Measurements from ENCODE around the gene ASPM.

The ASPM gene

GRCh38 chr1:197152662-197153061 is 6.2 kb upstream of the ASPM start:
- Histone ChIP-seq H3K27me3 (ENCODE audit: insufficient read depth, insufficient read length) (no peaks in the 10 kb centered on the region), H3K9ac (ENCODE audit: insufficient read length, low read depth) (no peak overlapping the region), H3K9me3 (ENCODE audit: insufficient read depth, low read length) (no peaks in the 10 kb centered on the region), H3K36me3 (ENCODE audit: insufficient read depth, insufficient read length, low read length) (no peaks in the 10 kb centered on the region), H3K4me1 (ENCODE audit: insufficient read depth, insufficient read length) (no peaks in the 10 kb centered on the region), H3K4me3 (ENCODE audit: insufficient read length, low read depth) (no peak overlapping the region)
- DNase-seq (ENCODE audit: low read depth, low spot score) = no peak
- TF ChIP-seq ZNF274 (IDR thresholded peaks at IDR 0.05; ENCODE audit: low read depth, low read length) (no peak), SUZ12 (IDR thresholded peaks at IDR 0.05; ENCODE audit: extremely low read depth, insufficient read depth, insufficient read length) (no peak), YY1 (IDR thresholded peaks at IDR 0.05; ENCODE audit: insufficient read depth, insufficient read length) (no peak)

DNA sequence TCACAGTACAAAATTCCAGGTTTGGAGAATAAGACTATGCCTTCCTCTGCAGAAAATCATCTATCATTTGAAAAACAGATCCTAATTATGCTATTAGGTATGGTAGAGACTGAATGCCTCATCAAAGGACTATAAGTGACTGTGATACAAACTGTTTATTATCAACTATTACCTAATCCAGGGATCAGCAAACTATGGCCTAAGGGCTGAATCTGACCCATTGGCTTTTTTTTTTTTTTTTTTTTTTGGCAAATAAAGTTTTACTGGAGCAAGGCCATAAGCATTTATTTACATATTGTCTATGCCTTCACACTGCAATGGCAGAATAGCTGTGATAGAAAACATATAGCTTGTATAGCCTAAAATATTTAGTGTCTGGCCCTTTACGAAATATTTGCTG is 4.7 kb upstream of the ASPM start:
- DNase-seq (ENCODE audit: low read depth, low spot score) = no peak
- no peak for TF ChIP-seq ZNF274 (IDR thresholded peaks at IDR 0.05; ENCODE audit: low read depth, low read length)
- TF ChIP-seq YY1 (IDR thresholded peaks at IDR 0.05; ENCODE audit: insufficient read depth, insufficient read length) = no peak
- no peak for TF ChIP-seq SUZ12 (IDR thresholded peaks at IDR 0.05; ENCODE audit: extremely low read depth, insufficient read depth, insufficient read length)
- Histone ChIP-seq H3K9me3 (ENCODE audit: insufficient read depth, low read length) (no peaks in the 10 kb centered on the region), H3K36me3 (ENCODE audit: insufficient read depth, insufficient read length, low read length) (no peaks in the 10 kb centered on the region), H3K27me3 (ENCODE audit: insufficient read depth, insufficient read length) (no peaks in the 10 kb centered on the region), H3K9ac (ENCODE audit: insufficient read length, low read depth) (no peak overlapping the region), H3K4me3 (ENCODE audit: insufficient read length, low read depth) (no peak overlapping the region), H3K4me1 (ENCODE audit: insufficient read depth, insufficient read length) (no peaks in the 10 kb centered on the region)

DNA sequence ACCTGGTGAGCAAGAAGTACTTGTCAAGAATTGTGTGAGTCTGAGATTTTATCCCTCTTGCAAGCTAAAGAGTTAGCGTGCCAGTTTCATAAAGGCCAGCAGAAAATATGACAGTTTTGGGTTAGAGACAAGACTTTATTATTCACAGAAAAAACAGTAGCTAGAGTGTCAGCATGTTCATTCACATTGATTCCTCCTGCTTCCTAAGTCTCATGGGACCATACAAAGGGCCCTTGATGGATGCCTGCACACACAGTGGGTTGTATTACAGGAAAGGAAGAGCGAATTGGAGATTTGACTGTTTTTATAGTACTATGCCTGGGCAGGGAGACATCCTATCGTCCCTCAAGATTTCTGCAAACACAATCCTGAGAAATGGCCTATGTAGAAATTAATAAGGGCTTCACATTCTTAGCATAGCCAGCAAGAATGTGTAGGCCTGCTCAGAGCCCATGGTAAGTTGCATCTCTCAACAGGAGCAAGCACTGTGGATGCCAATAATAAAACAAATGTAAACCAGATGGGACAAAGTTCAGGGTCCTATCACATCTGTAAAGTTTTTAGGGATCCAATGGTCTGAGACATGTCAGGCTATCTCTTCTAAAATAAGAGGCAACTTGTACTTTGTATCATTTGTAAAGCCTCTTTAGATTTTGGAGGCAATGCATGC is 4.0 kb upstream of the ASPM start:
- no peaks in the 10 kb centered on the region for H3K27me3 ChIP-seq (ENCODE audit: insufficient read depth, insufficient read length)
- no peaks in the 10 kb centered on the region for H3K4me1 ChIP-seq (ENCODE audit: insufficient read depth, insufficient read length)
- TF ChIP-seq SUZ12 (IDR thresholded peaks at IDR 0.05; ENCODE audit: extremely low read depth, insufficient read depth, insufficient read length) = no peak
- no peak for TF ChIP-seq ZNF274 (IDR thresholded peaks at IDR 0.05; ENCODE audit: low read depth, low read length)
- no peak for TF ChIP-seq YY1 (IDR thresholded peaks at IDR 0.05; ENCODE audit: insufficient read depth, insufficient read length)
- no peak overlapping the region for H3K4me3 ChIP-seq (ENCODE audit: insufficient read length, low read depth)
- H3K9ac ChIP-seq (ENCODE audit: insufficient read length, low read depth) = no peak overlapping the region
- H3K36me3 ChIP-seq (ENCODE audit: insufficient read depth, insufficient read length, low read length) = no peaks in the 10 kb centered on the region
- no peaks in the 10 kb centered on the region for H3K9me3 ChIP-seq (ENCODE audit: insufficient read depth, low read length)
- no peak for DNase-seq (ENCODE audit: low read depth, low spot score)

DNA sequence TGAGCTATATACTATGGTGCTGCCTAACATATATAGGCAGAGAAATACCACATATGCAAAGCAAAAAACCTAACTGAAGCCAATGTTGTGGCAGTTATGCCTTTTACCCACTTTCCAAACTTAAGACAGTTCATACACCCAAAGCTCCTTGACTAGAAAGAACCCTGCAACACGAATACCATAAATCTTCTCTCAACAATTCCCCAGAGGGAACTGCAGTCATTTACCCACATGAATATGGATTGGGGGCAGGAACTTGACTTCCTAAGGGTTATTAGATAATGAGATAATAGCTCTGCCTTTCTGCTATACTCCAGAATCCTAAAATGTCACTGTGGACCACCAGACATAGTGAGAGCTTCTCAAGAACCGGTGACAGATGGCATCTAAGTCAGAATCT is 2.9 kb upstream of the ASPM start:
- H3K27me3 ChIP-seq (ENCODE audit: insufficient read depth, insufficient read length) = no peaks in the 10 kb centered on the region
- H3K9ac ChIP-seq (ENCODE audit: insufficient read length, low read depth) = no peak overlapping the region
- peaks cover 3% of the 10 kb centered on the region for H3K36me3 ChIP-seq (ENCODE audit: insufficient read depth, insufficient read length, low read length)
- H3K4me1 ChIP-seq (ENCODE audit: insufficient read depth, insufficient read length) = no peaks in the 10 kb centered on the region
- no peak for TF ChIP-seq SUZ12 (IDR thresholded peaks at IDR 0.05; ENCODE audit: extremely low read depth, insufficient read depth, insufficient read length)
- TF ChIP-seq ZNF274 (IDR thresholded peaks at IDR 0.05; ENCODE audit: low read depth, low read length) = no peak
- no peak for TF ChIP-seq YY1 (IDR thresholded peaks at IDR 0.05; ENCODE audit: insufficient read depth, insufficient read length)
- no peaks in the 10 kb centered on the region for H3K9me3 ChIP-seq (ENCODE audit: insufficient read depth, low read length)
- no peak for DNase-seq (ENCODE audit: low read depth, low spot score)
- no peak overlapping the region for H3K4me3 ChIP-seq (ENCODE audit: insufficient read length, low read depth)

DNA sequence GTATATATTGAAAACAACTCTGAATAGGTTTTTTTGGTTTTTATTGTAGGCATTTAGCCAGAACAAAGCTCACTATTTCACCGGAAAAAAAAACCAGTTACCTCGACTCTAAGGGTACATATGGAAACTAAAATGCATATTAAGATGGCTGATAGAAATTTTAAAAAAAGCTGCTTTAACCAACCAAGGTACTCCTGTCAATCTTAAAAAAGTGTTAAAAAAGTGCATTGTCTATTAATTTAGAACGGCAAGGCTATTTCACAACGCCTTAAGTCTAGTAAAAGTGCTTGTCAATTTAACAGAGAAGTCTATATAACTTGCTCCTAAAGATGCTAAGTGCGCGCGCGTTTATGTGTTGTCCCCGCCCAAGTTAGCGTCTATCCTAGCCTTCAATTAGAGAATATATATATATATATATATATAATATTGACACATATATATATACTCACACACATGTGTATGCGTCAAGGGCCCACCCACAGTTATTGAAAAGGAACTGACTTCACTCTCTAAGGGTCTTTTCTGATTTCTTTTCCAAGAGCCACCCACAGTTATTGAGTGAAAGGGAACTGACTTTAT is 934 bp downstream of the ASPM start:
- TF ChIP-seq ZNF274 (IDR thresholded peaks at IDR 0.05; ENCODE audit: low read depth, low read length) = no peak
- no peak for TF ChIP-seq SUZ12 (IDR thresholded peaks at IDR 0.05; ENCODE audit: extremely low read depth, insufficient read depth, insufficient read length)
- TF ChIP-seq YY1 (IDR thresholded peaks at IDR 0.05; ENCODE audit: insufficient read depth, insufficient read length) = no peak
- peaks cover 33% of the 10 kb centered on the region for H3K36me3 ChIP-seq (ENCODE audit: insufficient read depth, insufficient read length, low read length)
- H3K4me3 ChIP-seq (ENCODE audit: insufficient read length, low read depth) = peak overlapping the region; percentile 94
- H3K4me1 ChIP-seq (ENCODE audit: insufficient read depth, insufficient read length) = no peaks in the 10 kb centered on the region
- peak overlapping the region; percentile 95 for H3K9ac ChIP-seq (ENCODE audit: insufficient read length, low read depth)
- DNase-seq (ENCODE audit: low read depth, low spot score) = no peak
- H3K9me3 ChIP-seq (ENCODE audit: insufficient read depth, low read length) = no peaks in the 10 kb centered on the region
- no peaks in the 10 kb centered on the region for H3K27me3 ChIP-seq (ENCODE audit: insufficient read depth, insufficient read length)

- no peaks in the 10 kb centered on the region for H3K9me3 ChIP-seq (ENCODE audit: insufficient read depth, low read length)
- H3K4me1 ChIP-seq (ENCODE audit: insufficient read depth, insufficient read length) = no peaks in the 10 kb centered on the region
- no peaks in the 10 kb centered on the region for H3K27me3 ChIP-seq (ENCODE audit: insufficient read depth, insufficient read length)
- peak overlapping the region; percentile 12 for H3K9ac ChIP-seq (ENCODE audit: insufficient read length, low read depth)
- TF ChIP-seq SUZ12 (IDR thresholded peaks at IDR 0.05; ENCODE audit: extremely low read depth, insufficient read depth, insufficient read length) (no peak), ZNF274 (IDR thresholded peaks at IDR 0.05; ENCODE audit: low read depth, low read length) (no peak), YY1 (IDR thresholded peaks at IDR 0.05; ENCODE audit: insufficient read depth, insufficient read length) (no peak)
- DNase-seq (ENCODE audit: low read depth, low spot score) = no peak
- H3K4me3 ChIP-seq (ENCODE audit: insufficient read length, low read depth) = peak overlapping the region; percentile 94
- peaks cover 40% of the 10 kb centered on the region for H3K36me3 ChIP-seq (ENCODE audit: insufficient read depth, insufficient read length, low read length)
Observed at GRCh38 chr1:197144570-197145325, 1.7 kb downstream of the ASPM start.

GRCh38 chr1:197143276-197143675 is 3.2 kb downstream of the ASPM start:
- no peaks in the 10 kb centered on the region for H3K27me3 ChIP-seq (ENCODE audit: insufficient read depth, insufficient read length)
- peaks cover 55% of the 10 kb centered on the region for H3K36me3 ChIP-seq (ENCODE audit: insufficient read depth, insufficient read length, low read length)
- no peaks in the 10 kb centered on the region for H3K4me1 ChIP-seq (ENCODE audit: insufficient read depth, insufficient read length)
- no peak for TF ChIP-seq SUZ12 (IDR thresholded peaks at IDR 0.05; ENCODE audit: extremely low read depth, insufficient read depth, insufficient read length)
- TF ChIP-seq ZNF274 (IDR thresholded peaks at IDR 0.05; ENCODE audit: low read depth, low read length) = no peak
- TF ChIP-seq YY1 (IDR thresholded peaks at IDR 0.05; ENCODE audit: insufficient read depth, insufficient read length) = no peak
- H3K9ac ChIP-seq (ENCODE audit: insufficient read length, low read depth) = no peak overlapping the region
- H3K9me3 ChIP-seq (ENCODE audit: insufficient read depth, low read length) = no peaks in the 10 kb centered on the region
- DNase-seq (ENCODE audit: low read depth, low spot score) = no peak
- no peak overlapping the region for H3K4me3 ChIP-seq (ENCODE audit: insufficient read length, low read depth)
